GM12875 (cell line): ENCODE measurements around the gene MILR1.

ENCODE experiments used
- H3K4me3 ChIP-seq: one replicate; pipeline ENCODE4 v1.5.1; 2011; ENCODE audit warnings: low read depth, low read length, control low read depth
- TF ChIP-seq, protein P1 (sequence below): IDR thresholded peaks from 2 replicates; pipeline ENCODE4 v1.5.1; 2011; ENCODE audit warnings: low read depth, mild to moderate bottlenecking, control low read depth, inconsistent platforms, low read length, moderate library complexity, borderline replicate concordance; ENCODE audit not compliant: insufficient read depth

Gene MILR1

DNA sequence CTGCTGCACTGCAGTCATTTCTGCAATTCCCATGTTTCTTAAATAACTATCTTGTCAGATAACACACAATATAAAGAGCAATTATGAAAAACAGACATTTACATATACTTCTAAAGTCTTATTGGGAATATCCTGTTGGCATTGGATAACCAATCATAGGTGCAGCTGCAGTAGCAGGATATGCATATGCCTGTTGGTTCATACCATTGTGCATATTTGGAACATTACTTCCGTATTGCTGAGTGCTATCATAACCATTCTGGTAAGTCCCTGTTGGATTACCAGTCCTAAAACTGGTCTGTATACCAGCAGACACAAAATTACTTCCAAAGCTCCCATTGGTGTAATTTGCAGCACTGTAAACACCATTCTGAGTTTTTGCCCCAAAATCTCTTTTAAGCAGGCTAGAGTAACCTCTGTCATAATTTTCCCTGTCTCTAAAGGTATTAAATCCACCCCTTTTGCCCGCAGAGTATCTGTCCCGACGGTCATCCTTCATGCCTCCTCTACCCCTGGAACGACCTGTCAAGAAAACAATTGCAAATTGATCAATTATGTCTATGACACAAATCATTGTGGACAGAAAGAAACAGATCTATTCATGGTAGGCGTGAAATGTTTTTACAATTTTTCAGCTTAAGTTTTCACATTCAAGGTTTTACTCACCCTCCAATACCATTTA, 51.0 kb downstream of the MILR1 start:
- TF ChIP-seq, protein P1, sequence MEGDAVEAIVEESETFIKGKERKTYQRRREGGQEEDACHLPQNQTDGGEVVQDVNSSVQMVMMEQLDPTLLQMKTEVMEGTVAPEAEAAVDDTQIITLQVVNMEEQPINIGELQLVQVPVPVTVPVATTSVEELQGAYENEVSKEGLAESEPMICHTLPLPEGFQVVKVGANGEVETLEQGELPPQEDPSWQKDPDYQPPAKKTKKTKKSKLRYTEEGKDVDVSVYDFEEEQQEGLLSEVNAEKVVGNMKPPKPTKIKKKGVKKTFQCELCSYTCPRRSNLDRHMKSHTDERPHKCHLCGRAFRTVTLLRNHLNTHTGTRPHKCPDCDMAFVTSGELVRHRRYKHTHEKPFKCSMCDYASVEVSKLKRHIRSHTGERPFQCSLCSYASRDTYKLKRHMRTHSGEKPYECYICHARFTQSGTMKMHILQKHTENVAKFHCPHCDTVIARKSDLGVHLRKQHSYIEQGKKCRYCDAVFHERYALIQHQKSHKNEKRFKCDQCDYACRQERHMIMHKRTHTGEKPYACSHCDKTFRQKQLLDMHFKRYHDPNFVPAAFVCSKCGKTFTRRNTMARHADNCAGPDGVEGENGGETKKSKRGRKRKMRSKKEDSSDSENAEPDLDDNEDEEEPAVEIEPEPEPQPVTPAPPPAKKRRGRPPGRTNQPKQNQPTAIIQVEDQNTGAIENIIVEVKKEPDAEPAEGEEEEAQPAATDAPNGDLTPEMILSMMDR: no peak
- no peak overlapping the region for H3K4me3 ChIP-seq

DNA sequence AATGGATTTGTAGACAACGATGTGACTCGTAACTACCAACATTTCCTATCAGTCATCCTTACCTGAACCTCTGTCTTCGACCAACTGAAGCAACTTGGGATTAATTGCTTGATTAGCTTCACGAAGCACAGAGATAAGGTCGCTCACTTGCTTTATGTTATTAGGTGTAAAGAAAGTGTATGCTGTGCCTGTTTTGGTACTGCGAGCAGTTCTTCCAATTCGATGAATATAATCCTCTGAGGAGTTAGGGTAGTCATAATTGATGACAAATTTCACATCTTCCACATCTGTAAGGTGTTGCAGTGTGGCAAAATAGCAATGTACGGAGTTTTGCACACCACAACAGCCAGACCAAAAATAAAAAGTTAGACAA, 51.6 kb downstream of the MILR1 start:
- H3K4me3 ChIP-seq: no peak overlapping the region
- TF ChIP-seq, protein P1: no peak

DNA sequence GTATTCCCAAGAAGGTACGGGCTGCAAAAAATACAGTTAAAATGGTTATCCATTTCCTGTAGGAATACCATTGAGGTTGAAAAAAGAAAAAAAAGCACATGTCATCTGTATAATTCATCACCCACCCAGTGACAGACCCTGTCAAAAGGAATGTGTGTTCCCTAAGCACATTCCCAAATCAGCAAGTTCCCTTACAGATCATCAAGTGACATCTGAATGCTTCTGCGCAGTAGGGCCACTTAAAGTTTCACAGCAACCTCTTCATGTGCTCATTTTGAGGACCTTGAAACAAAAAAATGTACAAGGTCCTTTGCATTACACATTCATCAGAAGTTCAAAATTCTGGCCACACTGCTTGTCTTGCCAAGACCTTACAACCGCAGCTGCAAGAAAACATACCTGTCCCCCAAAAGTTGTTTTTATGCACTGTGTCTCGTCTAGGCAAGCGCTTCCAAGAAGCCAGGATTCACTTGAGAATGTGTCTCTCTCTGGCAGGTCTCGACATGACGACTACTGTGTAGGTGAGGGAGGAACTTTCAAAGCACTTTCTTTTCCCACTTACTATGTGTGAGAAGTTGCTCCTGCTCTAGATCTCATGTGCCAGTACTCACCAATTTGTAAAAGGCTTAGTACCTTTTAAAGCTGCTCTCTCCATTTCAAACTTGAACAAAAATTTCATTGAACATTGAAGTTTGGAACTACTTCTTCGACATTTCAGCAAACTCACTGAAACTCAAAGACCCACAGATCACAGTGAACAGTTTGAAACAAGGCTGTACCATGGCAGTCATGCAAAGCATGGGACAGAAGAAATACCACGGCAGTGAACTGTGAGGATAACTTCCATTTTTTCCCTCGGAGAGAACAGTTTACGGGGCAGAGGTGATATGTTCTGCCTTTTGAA, 52.2 kb downstream of the MILR1 start:
- H3K4me3 ChIP-seq: no peak overlapping the region

DNA sequence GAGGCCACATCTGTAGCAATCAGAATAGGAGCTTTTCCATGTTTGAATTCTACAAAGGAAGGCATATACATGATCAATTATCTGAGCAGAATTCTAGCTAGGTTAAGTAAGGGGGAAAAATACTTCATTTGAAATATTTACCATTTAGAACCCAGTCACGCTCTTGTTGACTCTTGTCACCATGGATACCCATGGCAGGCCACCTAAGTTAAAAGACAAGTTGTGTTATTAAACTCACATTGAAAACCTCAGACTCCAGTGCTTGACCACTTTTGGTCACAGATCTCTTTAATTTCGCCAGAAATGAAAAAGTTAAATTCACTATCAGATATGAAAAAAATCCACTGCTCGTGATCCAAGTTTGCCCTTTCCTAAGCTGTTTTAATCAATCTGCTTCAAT, 53.1 kb downstream of the MILR1 start:
- TF ChIP-seq, protein P1: no peak
- no peak overlapping the region for H3K4me3 ChIP-seq

More for the DNA sequence above, 52.2 kb downstream of the MILR1 start:
- TF ChIP-seq, protein P1: no peak

DNA sequence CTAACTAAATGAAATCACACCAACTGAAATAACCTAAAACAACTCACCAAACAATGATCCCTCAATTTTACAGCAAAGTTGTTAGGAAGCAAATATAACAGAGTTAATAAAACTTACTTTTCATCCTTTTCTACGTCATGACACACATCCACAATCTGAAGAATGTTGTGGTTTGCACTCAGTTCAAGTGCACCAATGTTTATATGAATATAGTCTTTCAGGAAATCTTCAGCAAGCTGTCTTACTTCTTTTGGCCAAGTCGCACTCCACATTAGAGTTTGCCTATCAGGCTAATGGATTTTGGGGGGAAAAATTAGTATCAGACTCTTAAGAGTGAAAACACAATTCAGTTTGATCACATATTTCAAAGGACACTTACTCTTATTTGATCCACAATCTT, 53.9 kb downstream of the MILR1 start:
- TF ChIP-seq, protein P1: no peak
- no peak overlapping the region for H3K4me3 ChIP-seq

DNA sequence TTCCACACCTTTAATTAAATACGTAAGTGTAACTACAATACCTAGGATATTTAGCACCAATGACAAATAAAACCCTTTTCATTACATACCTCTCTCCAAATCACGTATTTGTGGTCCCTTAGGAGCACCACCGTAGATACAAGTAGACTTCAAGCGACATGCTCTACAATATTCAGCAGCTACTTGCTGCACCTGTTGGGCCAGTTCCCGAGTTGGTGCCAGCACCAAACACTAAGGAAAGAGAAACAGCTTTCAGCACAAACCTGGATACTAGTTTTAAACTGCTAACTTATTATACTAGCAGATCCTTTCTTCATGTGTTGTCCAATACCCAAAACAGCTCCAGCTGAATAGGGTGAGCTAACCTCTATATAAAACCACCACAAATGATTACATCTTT, 54.4 kb downstream of the MILR1 start:
- H3K4me3 ChIP-seq: no peak overlapping the region
- TF ChIP-seq, protein P1: no peak
